MM.1S (cell line): ENCODE results near the gene NANOG.
"Not testable (repeated sequence)": the region's sequence is repeated elsewhere in the genome, so short reads cannot be mapped to it uniquely, and the experiment has no call there.

Experiments
- DNase-seq: peaks from one replicate; pipeline ENCODE4 v3.0.0-alpha.2; 2015
- H2AFZ ChIP-seq: fragments of 300-600 bp; sonication (generic); 2 replicates; pipeline ENCODE4 v1.6.0; 2016; ENCODE audit warnings: antibody characterized with exemption, low read length
- H3F3A ChIP-seq: fragments of 300-600 bp; sonication (generic); 2 replicates; pipeline ENCODE4 v1.6.1; 2016; ENCODE audit warnings: mild to moderate bottlenecking, antibody characterized with exemption, low read length, moderate library complexity, mixed read lengths; ENCODE audit not compliant: insufficient read depth
- H3K27ac ChIP-seq: fragments of 300-600 bp; sonication (generic); 2 replicates; pipeline ENCODE4 v1.5.1; 2016; ENCODE audit warnings: mild to moderate bottlenecking, low read length
- H3K27me3 ChIP-seq: fragments of 300-600 bp; sonication (generic); replicated peaks from 2 replicates; pipeline ENCODE4 v1.6.0; 2016; ENCODE audit warnings: low read length; ENCODE audit not compliant: insufficient read depth
- H3K36me3 ChIP-seq: fragments of 300-600 bp; sonication (generic); replicated peaks from 2 replicates; pipeline ENCODE4 v1.6.1; 2016; ENCODE audit warnings: mild to moderate bottlenecking, low read length, mixed read lengths; ENCODE audit not compliant: insufficient read depth
- H3K4me1 ChIP-seq: fragments of 300-600 bp; sonication (generic); 2 replicates; pipeline ENCODE4 v1.6.1; 2016; ENCODE audit warnings: low read length, mixed read lengths
- H3K4me2 ChIP-seq: fragments of 300-600 bp; sonication (generic); 2 replicates; pipeline ENCODE4 v1.6.0; 2016; ENCODE audit warnings: low read depth, low read length
- H3K4me3 ChIP-seq: fragments of 300-600 bp; sonication (generic); 2 replicates; pipeline ENCODE4 v1.5.1; 2016; ENCODE audit warnings: low read length, mixed read lengths
- H3K79me2 ChIP-seq: fragments of 300-600 bp; sonication (generic); 2 replicates; pipeline ENCODE4 v1.6.1; 2016; ENCODE audit warnings: mixed run types, low read length, mixed read lengths
- H3K9ac ChIP-seq: fragments of 300-600 bp; sonication (generic); 2 replicates; pipeline ENCODE4 v1.6.1; 2016; ENCODE audit warnings: low read length, mixed read lengths
- H3K9me2 ChIP-seq: fragments of 300-600 bp; sonication (generic); replicated peaks from 2 replicates; pipeline ENCODE4 v1.6.1; 2016; ENCODE audit warnings: mild to moderate bottlenecking, low read length, mixed read lengths; ENCODE audit not compliant: insufficient read depth
- H3K9me3 ChIP-seq: fragments of 300-600 bp; sonication (generic); replicated peaks from 2 replicates; pipeline ENCODE4 v1.6.1; 2016; ENCODE audit warnings: mild to moderate bottlenecking, low read length, mixed read lengths; ENCODE audit not compliant: insufficient read depth
- H4K20me1 ChIP-seq: fragments of 300-600 bp; sonication (generic); 2 replicates; pipeline ENCODE4 v1.6.1; 2016; ENCODE audit warnings: mild to moderate bottlenecking, low read length, moderate library complexity, mixed read lengths; ENCODE audit not compliant: insufficient read depth
- EZH2 ChIP-seq: fragments of 300-600 bp; sonication (generic); optimal IDR thresholded peaks from 2 replicates; pipeline ENCODE3; 2017; ENCODE audit warnings: low read depth, mild to moderate bottlenecking, antibody characterized with exemption, low read length, mixed read lengths
- EZH2phosphoT487 ChIP-seq: fragments of 300-600 bp; sonication (generic); IDR thresholded peaks from 2 replicates; pipeline ENCODE4 v1.6.1; 2018; ENCODE audit warnings: antibody characterized with exemption, low read length
- TF ChIP-seq, protein P1 (sequence below): fragments of 300-600 bp; sonication (generic); IDR thresholded peaks from 2 replicates; pipeline ENCODE4 v1.5.1; 2016; ENCODE audit warnings: antibody characterized with exemption, low read length, mixed read lengths

Gene NANOG

DNA sequence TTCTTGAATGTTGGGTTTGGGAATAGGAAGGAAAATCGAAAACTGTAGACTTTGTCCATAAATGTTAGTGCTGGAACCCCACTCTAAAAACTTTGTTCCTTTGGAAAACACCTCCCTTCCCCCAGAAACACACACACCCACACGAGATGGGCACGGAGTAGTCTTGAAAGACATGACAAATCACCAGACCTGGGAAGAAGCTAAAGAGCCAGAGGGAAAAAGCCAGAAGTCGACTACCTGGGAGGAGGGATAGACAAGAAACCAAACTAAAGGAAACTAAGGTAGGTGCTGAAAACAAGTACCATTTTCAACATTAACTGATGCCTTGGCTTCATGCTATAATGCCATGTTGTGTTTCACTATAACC lies 925 bp upstream of the NANOG start:
- no peaks in the 10 kb centered on the region for H3K4me1 ChIP-seq
- no peaks in the 10 kb centered on the region for H4K20me1 ChIP-seq
- H3K79me2 ChIP-seq, result no peaks in the 10 kb centered on the region
- no peaks in the 10 kb centered on the region for H3F3A ChIP-seq
- no peak overlapping the region for H2AFZ ChIP-seq
- DNase-seq, result no peak
- no peak for TF ChIP-seq EZH2phosphoT487
- no peak for TF ChIP-seq EZH2
- TF ChIP-seq, protein P1, sequence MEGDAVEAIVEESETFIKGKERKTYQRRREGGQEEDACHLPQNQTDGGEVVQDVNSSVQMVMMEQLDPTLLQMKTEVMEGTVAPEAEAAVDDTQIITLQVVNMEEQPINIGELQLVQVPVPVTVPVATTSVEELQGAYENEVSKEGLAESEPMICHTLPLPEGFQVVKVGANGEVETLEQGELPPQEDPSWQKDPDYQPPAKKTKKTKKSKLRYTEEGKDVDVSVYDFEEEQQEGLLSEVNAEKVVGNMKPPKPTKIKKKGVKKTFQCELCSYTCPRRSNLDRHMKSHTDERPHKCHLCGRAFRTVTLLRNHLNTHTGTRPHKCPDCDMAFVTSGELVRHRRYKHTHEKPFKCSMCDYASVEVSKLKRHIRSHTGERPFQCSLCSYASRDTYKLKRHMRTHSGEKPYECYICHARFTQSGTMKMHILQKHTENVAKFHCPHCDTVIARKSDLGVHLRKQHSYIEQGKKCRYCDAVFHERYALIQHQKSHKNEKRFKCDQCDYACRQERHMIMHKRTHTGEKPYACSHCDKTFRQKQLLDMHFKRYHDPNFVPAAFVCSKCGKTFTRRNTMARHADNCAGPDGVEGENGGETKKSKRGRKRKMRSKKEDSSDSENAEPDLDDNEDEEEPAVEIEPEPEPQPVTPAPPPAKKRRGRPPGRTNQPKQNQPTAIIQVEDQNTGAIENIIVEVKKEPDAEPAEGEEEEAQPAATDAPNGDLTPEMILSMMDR, result no peak
- no peaks in the 10 kb centered on the region for H3K36me3 ChIP-seq
- no peak overlapping the region for H3K27ac ChIP-seq
- no peaks in the 10 kb centered on the region for H3K9me2 ChIP-seq
- H3K4me3 ChIP-seq, result no peak overlapping the region
- no peak overlapping the region for H3K9ac ChIP-seq
- H3K27me3 ChIP-seq, result no peaks in the 10 kb centered on the region
- H3K4me2 ChIP-seq, result no peak overlapping the region
- H3K9me3 ChIP-seq, result no peaks in the 10 kb centered on the region

DNA sequence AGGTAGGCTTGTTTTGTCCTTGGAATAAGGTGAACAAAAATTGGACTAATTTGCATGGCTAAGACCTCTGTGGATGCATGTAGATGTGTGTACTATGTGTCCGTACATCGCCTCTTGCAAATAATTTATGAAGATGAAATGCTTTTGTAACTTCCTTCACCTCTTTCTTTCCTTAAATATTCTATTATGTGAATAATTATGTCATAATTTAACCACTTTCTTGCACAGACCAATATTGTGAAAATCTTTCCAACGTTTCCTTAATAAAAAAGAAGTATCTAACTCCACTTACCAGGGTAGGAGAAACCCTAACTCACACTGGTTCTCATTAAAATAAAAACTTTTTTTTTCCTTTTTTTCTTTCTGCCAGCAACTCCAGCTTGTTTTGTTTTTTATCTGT lies 4.0 kb downstream of the NANOG start:
- Histone ChIP-seq H3K9me3 (no peaks in the 10 kb centered on the region), H3K4me2 (no peak overlapping the region), H2AFZ (no peak overlapping the region), H3F3A (no peaks in the 10 kb centered on the region), H3K79me2 (no peaks in the 10 kb centered on the region), H3K4me3 (no peak overlapping the region), H3K9me2 (no peaks in the 10 kb centered on the region), H3K36me3 (no peaks in the 10 kb centered on the region), H4K20me1 (no peaks in the 10 kb centered on the region), H3K27me3 (no peaks in the 10 kb centered on the region), H3K27ac (no peak overlapping the region), H3K9ac (no peak overlapping the region), H3K4me1 (no peaks in the 10 kb centered on the region)
- TF ChIP-seq EZH2phosphoT487, result no peak
- TF ChIP-seq, protein P1, result no peak
- no peak for TF ChIP-seq EZH2
- DNase-seq, result no peak

DNA sequence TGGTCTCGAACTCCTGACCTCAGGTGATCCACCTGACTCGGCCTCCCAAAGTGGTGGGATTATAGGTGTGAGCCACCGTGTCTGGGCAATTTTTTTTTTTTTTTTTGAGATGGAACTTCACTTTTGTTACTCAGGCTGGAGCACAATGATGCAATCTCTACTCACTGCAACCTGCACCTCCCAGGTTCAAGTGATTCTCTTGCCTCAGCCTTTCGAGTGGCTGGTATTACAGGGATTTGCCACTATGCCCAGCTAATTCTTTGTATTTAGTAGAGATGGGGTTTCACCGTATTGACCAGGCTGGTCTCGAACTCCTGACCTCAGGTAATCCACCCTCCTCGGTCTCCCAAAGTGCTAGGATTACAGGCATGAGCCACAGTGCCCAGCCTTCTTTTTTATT lies 8.1 kb downstream of the NANOG start:
- not testable (repeated sequence) for H3K27ac ChIP-seq, DNase-seq, H2AFZ ChIP-seq, H3F3A ChIP-seq, H3K79me2 ChIP-seq, H3K4me1 ChIP-seq, H3K4me3 ChIP-seq, H3K9me2 ChIP-seq, H3K9me3 ChIP-seq, H3K9ac ChIP-seq, H3K27me3 ChIP-seq, H4K20me1 ChIP-seq, H3K4me2 ChIP-seq, H3K36me3 ChIP-seq

DNA sequence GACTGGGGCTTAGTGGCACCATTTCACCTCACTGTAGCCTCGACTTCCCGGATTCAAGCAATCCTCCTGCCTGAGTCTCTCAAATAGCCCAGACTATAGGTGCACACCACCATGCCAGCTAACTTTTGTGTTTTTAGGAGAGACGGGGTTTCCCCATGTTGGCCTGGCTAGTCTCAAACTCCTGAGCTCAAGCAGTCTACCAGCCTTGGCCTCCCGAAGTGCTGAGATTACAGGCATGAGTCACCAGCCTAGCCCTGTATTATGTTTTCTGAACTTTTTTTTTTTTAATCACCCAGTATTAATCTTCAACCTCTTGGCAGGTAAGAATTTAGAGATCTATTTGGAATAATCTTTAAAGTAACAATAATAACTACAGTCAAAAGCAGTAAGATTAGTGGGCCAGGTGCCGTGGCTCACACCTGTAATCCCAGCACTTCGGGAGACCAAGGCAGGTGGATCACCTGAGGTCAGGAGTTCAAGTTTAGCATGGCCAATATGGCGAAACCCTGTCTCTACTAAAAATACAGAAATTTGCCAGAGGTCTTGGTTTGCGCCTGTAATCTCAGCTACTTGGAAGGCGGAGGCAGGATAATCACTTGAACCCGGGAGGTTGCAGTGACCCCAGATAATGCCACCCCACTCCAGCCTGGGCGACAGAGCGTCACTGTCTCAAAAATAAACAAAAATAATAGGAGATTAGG lies 8.6 kb downstream of the NANOG start:
- Histone ChIP-seq H3K79me2 (no peaks in the 10 kb centered on the region), H3K36me3 (no peaks in the 10 kb centered on the region), H2AFZ (no peak overlapping the region), H3K27ac (no peak overlapping the region), H3K4me1 (no peaks in the 10 kb centered on the region), H3K9me3 (no peaks in the 10 kb centered on the region), H4K20me1 (no peaks in the 10 kb centered on the region), H3K4me2 (no peak overlapping the region), H3K9ac (no peak overlapping the region), H3K9me2 (no peaks in the 10 kb centered on the region), H3K27me3 (no peaks in the 10 kb centered on the region), H3F3A (no peaks in the 10 kb centered on the region), H3K4me3 (no peak overlapping the region)
- TF ChIP-seq EZH2phosphoT487 (no peak), EZH2 (no peak)
- TF ChIP-seq, protein P1, result no peak
- no peak for DNase-seq

DNA sequence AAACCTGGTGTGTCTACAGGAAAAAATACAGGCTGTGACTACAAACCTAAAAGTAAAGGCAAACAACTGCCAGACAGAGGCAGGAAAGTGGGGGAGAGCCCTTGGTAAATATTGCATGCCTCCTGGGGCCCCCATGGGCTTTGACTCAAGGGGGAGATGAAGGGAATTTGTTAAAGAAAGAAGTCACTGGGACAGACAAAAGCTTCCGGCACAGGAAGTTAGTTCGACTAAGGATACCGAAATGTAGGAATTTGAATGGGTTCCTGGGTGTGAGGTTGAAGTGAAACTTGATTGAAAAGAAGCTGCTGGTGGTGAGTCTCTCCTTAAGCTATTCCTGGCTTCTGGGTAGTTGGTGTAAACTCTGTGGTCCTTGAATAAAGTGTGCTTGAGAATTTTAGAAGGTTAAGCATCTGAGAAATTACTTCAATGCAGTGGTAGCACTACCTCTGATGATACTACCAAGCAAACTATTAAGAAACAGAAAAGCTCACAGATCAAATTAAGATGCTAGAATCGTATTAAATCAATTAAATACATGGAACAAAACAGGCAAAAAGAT lies 9.6 kb downstream of the NANOG start:
- not testable (repeated sequence) for H3K4me2 ChIP-seq, H3F3A ChIP-seq, DNase-seq, H3K4me3 ChIP-seq, H3K9ac ChIP-seq, H4K20me1 ChIP-seq, H3K9me3 ChIP-seq, H3K36me3 ChIP-seq, H2AFZ ChIP-seq, H3K4me1 ChIP-seq, H3K27me3 ChIP-seq, H3K9me2 ChIP-seq, H3K27ac ChIP-seq, H3K79me2 ChIP-seq
